HG03045 (cell line): ENCODE measurements around the gene CHRD.
"Not testable (repeated sequence)": the region's sequence is repeated elsewhere in the genome, so short reads cannot be mapped to it uniquely, and the experiment has no call there.

Experiments
- ATAC-seq: cut with Tn5 transposase; IDR thresholded peaks from one replicate; pipeline ENCODE4 v1.9.1; 2021; ENCODE audit warnings: mild to moderate bottlenecking, moderate library complexity; ENCODE audit not compliant: unreplicated experiment

CHRD gene

GRCh38 chr3:184414418-184415202, 34.8 kb downstream of the CHRD start:
- no peak for ATAC-seq

DNA sequence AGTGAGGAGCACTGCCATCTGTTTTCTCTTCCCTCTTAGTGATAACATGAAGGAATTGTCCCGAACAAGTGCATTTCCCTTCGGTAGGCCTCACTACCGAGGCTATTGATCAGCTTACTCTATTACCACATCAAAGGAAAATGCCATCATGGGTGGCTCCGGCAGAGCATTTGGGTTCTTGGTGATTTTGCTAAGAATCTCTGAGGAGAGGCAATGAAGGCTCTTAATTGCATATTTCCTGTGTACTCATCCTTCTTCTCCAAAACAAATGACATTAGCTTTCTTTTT, 35.3 kb downstream of the CHRD start:
- no peak for ATAC-seq

GRCh38 chr3:184417619-184418327, 37.9 kb downstream of the CHRD start:
- ATAC-seq: peak; percentile 67

- no peak for ATAC-seq
Observed at GRCh38 chr3:184419171-184419570, 39.3 kb downstream of the CHRD start.

DNA sequence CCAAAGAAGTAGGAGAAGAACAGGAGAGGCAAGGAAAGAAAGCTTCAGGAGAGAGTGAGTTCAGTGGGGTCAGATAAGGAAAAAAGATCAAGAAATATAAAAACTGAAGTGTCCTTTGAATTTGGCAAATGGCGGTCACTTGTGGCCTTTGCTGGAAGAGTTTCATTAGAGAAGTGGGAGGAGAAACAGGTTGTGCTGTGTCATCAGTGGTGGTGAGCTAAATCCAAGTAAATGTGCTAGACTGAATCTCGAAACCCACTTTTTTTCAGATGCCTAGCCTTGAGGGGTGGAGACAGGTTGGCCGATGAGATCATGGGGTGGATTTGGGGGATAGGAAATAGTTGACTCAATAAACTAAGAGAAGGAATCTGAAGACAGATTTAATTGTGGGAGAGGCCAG, 43.7 kb downstream of the CHRD start:
- no peak for ATAC-seq

- no peak for ATAC-seq
Observed at GRCh38 chr3:184426691-184427141, 46.9 kb downstream of the CHRD start.

GRCh38 chr3:184428561-184429175, 48.8 kb downstream of the CHRD start:
- no peak for ATAC-seq

DNA sequence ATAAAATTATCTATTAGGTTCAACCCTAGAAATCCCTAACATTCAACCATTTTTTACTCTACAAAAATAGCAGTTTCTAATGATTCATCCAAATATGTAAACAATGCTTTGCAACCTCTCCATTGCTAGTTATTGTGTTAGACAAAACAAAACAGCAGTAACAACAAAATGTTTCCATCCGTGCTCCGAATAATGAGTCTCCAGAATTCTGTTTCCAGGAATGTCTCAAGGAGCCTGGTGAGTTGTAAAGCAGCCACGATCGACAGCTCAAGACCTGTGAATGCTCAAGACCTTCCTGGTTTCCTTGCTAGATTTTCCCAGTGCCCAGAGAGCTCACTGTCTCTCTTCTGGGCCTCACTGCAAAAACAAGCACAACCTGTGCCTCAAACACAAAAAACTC, 49.9 kb downstream of the CHRD start:
- no peak for ATAC-seq

DNA sequence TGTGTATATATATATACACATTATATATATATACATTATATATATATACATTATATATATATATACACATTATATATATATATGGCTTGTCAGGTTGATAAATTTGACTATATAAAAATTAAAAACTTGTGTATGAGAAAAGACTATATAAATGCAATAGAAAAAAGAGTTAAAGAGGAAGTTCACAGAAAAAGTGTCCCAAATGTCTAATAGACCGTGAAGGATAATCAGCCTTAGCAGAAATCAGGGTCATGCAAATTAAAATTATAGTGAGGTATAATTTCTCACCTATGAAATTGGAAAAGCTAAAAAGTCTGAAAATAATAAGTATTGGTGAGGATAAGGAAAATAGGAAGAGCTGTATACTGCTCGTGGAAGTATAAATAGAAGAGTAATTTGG, 51.1 kb downstream of the CHRD start:
- no peak for ATAC-seq

DNA sequence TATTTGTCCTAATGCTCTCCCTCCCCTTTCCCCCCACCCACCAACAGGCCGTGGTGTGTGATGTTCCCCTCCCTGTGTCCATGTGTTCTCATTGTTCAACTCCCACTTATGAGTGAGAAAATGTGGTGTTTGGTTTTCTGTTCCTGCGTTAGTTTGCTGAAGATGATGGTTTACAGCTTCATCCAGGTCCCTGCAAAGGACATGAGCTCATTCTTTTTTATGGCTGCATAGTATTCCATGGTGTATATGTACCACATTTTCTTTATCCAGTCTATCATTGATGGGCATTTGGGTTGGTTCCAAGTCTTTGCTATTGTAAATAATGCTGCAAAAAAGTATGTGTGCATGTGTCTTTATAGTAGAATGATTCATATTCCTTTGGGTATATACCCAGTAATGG, 53.3 kb downstream of the CHRD start:
- ATAC-seq: not testable (repeated sequence)

DNA sequence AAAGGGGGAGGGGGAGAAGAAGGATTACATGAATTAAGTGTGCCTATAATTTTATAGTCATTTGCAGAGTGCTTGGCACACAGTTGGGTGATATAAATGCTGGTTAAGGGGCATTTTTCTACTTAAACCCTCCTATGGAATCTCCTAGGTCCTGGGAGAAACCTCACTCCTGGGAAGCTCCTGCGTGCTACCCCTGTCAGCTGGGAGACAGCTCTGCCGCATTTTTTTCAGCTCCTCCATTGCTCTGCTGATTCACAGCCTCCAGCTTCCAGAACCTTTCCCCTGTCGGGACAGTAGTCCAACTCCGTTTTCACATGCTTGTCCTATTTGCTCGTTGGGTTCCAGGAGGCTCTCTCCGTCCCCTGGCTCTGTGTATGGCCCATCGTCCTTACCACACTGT, 59.2 kb downstream of the CHRD start:
- no peak for ATAC-seq
